HepG2 (cell line): Measurements from ENCODE around the gene ISLR2.

Experiments used
- CTCF ChIP-seq: sonication (generic); formaldehyde crosslinking; IDR thresholded peaks from 2 replicates; pipeline ENCODE4 v1.5.0; 2020; ENCODE audit warnings: mild to moderate bottlenecking, missing genetic modification reagents, moderate library complexity
- ZBTB44 ChIP-seq: sonication (generic); formaldehyde crosslinking; IDR thresholded peaks from 2 replicates; pipeline ENCODE4 v1.4.0; 2020; ENCODE audit warnings: missing genetic modification reagents
- ZNF446 ChIP-seq: sonication (generic); formaldehyde crosslinking; IDR thresholded peaks from 2 replicates; pipeline ENCODE4 v1.5.0; 2020; ENCODE audit warnings: mild to moderate bottlenecking, missing genetic modification reagents

- TF ChIP-seq CTCF (CRISPR knock-in tag) (no peak), ZNF446 (no peak), ZBTB44 (CRISPR knock-in tag) (no peak)
Observed at GRCh38 chr15:74136814-74137536, 6.6 kb downstream of the ISLR2 start.
